Panc1 (cell line): ENCODE measurements around the gene CFAP52. TPM values are rescaled to one million over a fixed set of nuclear protein-coding genes. Genes with fewer than 3 reads are reported as not detected.

Experiments used
- ATAC-seq: fragments of 200-7000 bp; cut with Tn5 transposase; 2 replicates; pipeline ENCODE4 v1.9.1; 2020; ENCODE audit warnings: mild to moderate bottlenecking, moderate library complexity
- BruUV-seq: library from RNA; stranded (reverse); fragments of 400-500 nt; replicated peaks from 2 replicates; lab custom pipeline; 2021; lab: Mats Ljungman, UMichigan
- CTCF ChIA-PET: fragments of 300-600 bp; sonication (Branson Sonifier 250); formaldehyde crosslinking; loops from one replicate; lab custom pipeline; 2022; ENCODE audit warnings: antibody characterized with exemption; lab: Charles Lee
- POLR2A ChIA-PET: fragments of 300-600 bp; sonication (Branson Sonifier 250); formaldehyde crosslinking; loops from one replicate; lab custom pipeline; 2022; ENCODE audit warnings: antibody characterized with exemption; lab: Charles Lee
- DNase-seq: peaks from one replicate; pipeline ENCODE4 v3.0.0-alpha.2; 2010; ENCODE audit warnings: low read depth, low spot score
- H3K27ac ChIP-seq: 2 replicates; pipeline ENCODE4 v1.5.1; 2011; ENCODE audit warnings: mild to moderate bottlenecking, low read length, inconsistent platforms
- H3K27me3 ChIP-seq: fragments of 200-500 bp; sonication (Bioruptor generic); 2 replicates; pipeline ENCODE4 v1.6.0; 2014; ENCODE audit warnings: low read length, inconsistent platforms; ENCODE audit not compliant: control insufficient read depth, insufficient read depth
- H3K36me3 ChIP-seq: fragments of 200-500 bp; sonication (Bioruptor generic); 2 replicates; pipeline ENCODE4 v1.5.1; 2014; ENCODE audit warnings: inconsistent platforms, mild to moderate bottlenecking, low read length, moderate library complexity; ENCODE audit not compliant: control insufficient read depth, insufficient read depth
- H3K4me1 ChIP-seq: 2 replicates; pipeline ENCODE4 v1.5.1; 2011; ENCODE audit warnings: inconsistent platforms, mild to moderate bottlenecking, low read length, moderate library complexity; ENCODE audit not compliant: control insufficient read depth, insufficient read depth
- H3K4me3 ChIP-seq, 2 experiments: 2 replicates each; pipeline ENCODE4 v1.5.1; 2011 to 2012; ENCODE audit warnings: low read depth in 2 of 2, low read length in 2 of 2, mild to moderate bottlenecking in 2 of 2, inconsistent platforms in 1 of 2, moderate library complexity in 1 of 2
- H3K9me3 ChIP-seq: fragments of 200-500 bp; sonication (Bioruptor generic); 2 replicates; pipeline ENCODE4 v1.5.1; 2014; ENCODE audit warnings: low read depth, mild to moderate bottlenecking, inconsistent platforms, low read length, moderate library complexity; ENCODE audit not compliant: control insufficient read depth, insufficient read depth
- CTCF ChIP-seq: fragments of 450-650 bp; IDR thresholded peaks from 2 replicates; pipeline ENCODE4 v1.5.1; 2017; ENCODE audit warnings: mild to moderate bottlenecking
- POLR2AphosphoS5 ChIP-seq: IDR thresholded peaks from 2 replicates; pipeline ENCODE4 v1.6.1; 2012; ENCODE audit warnings: mild to moderate bottlenecking, low read depth, low read length, moderate library complexity
- SIN3A ChIP-seq: IDR thresholded peaks from 2 replicates; pipeline ENCODE4 v1.6.1; 2012; ENCODE audit warnings: low read depth, mild to moderate bottlenecking, low read length, moderate library complexity, borderline replicate concordance; ENCODE audit not compliant: insufficient read depth
- TCF7L2 ChIP-seq: IDR thresholded peaks from 2 replicates; pipeline ENCODE4 v1.6.1; 2011; ENCODE audit warnings: mild to moderate bottlenecking, low read depth, low read length, inconsistent platforms
- in situ Hi-C: cut with HindIII; loops from 2 replicates; pipeline ENCODE4 v1.10.0; 2016; ENCODE audit warnings: low sequenced_read_pairs, low pct_unique_long_range_greater_than_20kb
- intact Hi-C: fragments of 100-400 bp; cut with micrococcal nuclease; formaldehyde crosslinking; loops from one replicate; pipeline ENCODE4 v1.10.0; 2022; ENCODE audit not compliant: unreplicated experiment
- total RNA-seq: library from RNA; stranded (reverse); gene quantifications from one replicate; pipeline ENCODE4 v1.2.1, GENCODE V29; 2021; ENCODE audit not compliant: unreplicated experiment
- TF ChIP-seq, protein P1 (sequence below), 2 experiments: IDR thresholded peaks; 2 replicates each; pipeline ENCODE4 v1.6.1; 2011 to 2012; ENCODE audit warnings: low read depth in 2 of 2, control low read depth in 1 of 2, low read length in 1 of 2, mild to moderate bottlenecking in 1 of 2, moderate library complexity in 1 of 2; ENCODE audit not compliant: insufficient read depth in 1 of 2

The CFAP52 gene
- total RNA-seq, 1 experiment from 2014 or later = not detected

DNA sequence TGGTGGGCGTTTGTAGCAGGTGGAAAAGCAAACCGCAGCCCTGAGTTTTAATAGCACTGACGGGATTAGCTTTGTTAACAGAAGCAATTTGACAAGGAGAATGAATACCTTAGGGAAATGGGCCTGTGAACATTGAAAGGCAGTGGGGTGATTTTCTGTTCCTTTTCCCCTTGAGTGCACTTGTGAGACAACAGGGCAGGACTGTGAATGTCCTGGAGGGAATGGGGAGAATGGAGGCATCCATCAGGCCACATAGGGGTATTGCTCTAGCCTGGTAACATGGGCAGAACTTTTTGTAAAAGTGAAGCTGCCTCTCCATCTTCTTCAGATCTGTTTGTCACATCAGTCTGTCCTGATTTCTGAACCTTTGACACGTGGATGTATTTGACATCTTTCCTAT, 95.1 kb downstream of the CFAP52 start:
- in situ Hi-C loops = no loop called here
- Histone ChIP-seq H3K4me3 (no peak overlapping the region), H3K9me3 (no peaks in the 10 kb centered on the region), H3K36me3 (no peaks in the 10 kb centered on the region), H3K27ac (no peak overlapping the region), H3K4me1 (no peaks in the 10 kb centered on the region), H3K27me3 (no peaks in the 10 kb centered on the region)
- intact Hi-C loops = no loop called here
- ChIA-PET CTCF (no interaction called here), POLR2A (no interaction called here)
- no TSS peak for BruUV-seq
- DNase-seq (no peak), ATAC-seq (no peak)
- TF ChIP-seq CTCF (no peak), TCF7L2 (no peak), SIN3A (no peak), POLR2AphosphoS5 (no peak)
- TF ChIP-seq, protein P1, sequence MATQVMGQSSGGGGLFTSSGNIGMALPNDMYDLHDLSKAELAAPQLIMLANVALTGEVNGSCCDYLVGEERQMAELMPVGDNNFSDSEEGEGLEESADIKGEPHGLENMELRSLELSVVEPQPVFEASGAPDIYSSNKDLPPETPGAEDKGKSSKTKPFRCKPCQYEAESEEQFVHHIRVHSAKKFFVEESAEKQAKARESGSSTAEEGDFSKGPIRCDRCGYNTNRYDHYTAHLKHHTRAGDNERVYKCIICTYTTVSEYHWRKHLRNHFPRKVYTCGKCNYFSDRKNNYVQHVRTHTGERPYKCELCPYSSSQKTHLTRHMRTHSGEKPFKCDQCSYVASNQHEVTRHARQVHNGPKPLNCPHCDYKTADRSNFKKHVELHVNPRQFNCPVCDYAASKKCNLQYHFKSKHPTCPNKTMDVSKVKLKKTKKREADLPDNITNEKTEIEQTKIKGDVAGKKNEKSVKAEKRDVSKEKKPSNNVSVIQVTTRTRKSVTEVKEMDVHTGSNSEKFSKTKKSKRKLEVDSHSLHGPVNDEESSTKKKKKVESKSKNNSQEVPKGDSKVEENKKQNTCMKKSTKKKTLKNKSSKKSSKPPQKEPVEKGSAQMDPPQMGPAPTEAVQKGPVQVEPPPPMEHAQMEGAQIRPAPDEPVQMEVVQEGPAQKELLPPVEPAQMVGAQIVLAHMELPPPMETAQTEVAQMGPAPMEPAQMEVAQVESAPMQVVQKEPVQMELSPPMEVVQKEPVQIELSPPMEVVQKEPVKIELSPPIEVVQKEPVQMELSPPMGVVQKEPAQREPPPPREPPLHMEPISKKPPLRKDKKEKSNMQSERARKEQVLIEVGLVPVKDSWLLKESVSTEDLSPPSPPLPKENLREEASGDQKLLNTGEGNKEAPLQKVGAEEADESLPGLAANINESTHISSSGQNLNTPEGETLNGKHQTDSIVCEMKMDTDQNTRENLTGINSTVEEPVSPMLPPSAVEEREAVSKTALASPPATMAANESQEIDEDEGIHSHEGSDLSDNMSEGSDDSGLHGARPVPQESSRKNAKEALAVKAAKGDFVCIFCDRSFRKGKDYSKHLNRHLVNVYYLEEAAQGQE (IDR thresholded peaks at IDR 0.05; ENCODE audit: insufficient read depth in 1 of 2, low read depth in 2 of 2, low read length in 1 of 2) = no peak

GRCh38 chr17:9672266-9672665, 95.8 kb downstream of the CFAP52 start:
- H3K4me3 ChIP-seq = no peak overlapping the region
- no peaks in the 10 kb centered on the region for H3K9me3 ChIP-seq
- H3K27me3 ChIP-seq = no peaks in the 10 kb centered on the region
- ATAC-seq = no peak
- ChIA-PET POLR2A (no interaction called here), CTCF (no interaction called here)
- BruUV-seq = no TSS peak
- in situ Hi-C loops = no loop called here
- H3K27ac ChIP-seq = no peak overlapping the region
- intact Hi-C loops = no loop called here
- DNase-seq = no peak
- TF ChIP-seq TCF7L2 (no peak), SIN3A (no peak), CTCF (no peak), POLR2AphosphoS5 (no peak)
- TF ChIP-seq, protein P1 (IDR thresholded peaks at IDR 0.05; ENCODE audit: insufficient read depth in 1 of 2, low read depth in 2 of 2, low read length in 1 of 2) = no peak
- no peaks in the 10 kb centered on the region for H3K4me1 ChIP-seq
- no peaks in the 10 kb centered on the region for H3K36me3 ChIP-seq
